WTC11 (cell line): ENCODE results near the gene GATC. TPM values are rescaled to one million over a fixed set of nuclear protein-coding genes. Genes with fewer than 3 reads are reported as not detected.
A peak's percentile ranks its signal among the peaks of the same experiment; 100 is the strongest.

Experiments used
- ATAC-seq: fragments of 200-7000 bp; cut with Tn5 transposase; 2 replicates; pipeline ENCODE4 v1.10.0; 2021; ENCODE audit warnings: mild to moderate bottlenecking, moderate library complexity
- CTCF ChIA-PET: fragments of 300-600 bp; sonication (Branson Sonifier 250); formaldehyde crosslinking; loops from one replicate; lab custom pipeline; 2021; ENCODE audit warnings: antibody characterized with exemption; lab: Charles Lee
- POLR2A ChIA-PET: fragments of 350-600 bp; sonication (Branson Sonifier 250); formaldehyde crosslinking; loops from one replicate; lab custom pipeline; 2021; ENCODE audit warnings: antibody characterized with exemption; lab: Charles Lee
- DNase-seq: peaks from one replicate; pipeline ENCODE4 v3.0.0; 2021; ENCODE audit warnings: low spot score
- H3K27ac Mint-ChIP-seq: 2 replicates; pipeline ENCODE4 v1.8.0; 2021; ENCODE audit warnings: mixed read lengths
- H3K27me3 Mint-ChIP-seq: 2 replicates; pipeline ENCODE4 v1.8.0; 2021; ENCODE audit warnings: low read depth, mild to moderate bottlenecking, moderate library complexity, mixed read lengths
- H3K36me3 Mint-ChIP-seq: 2 replicates; pipeline ENCODE4 v1.8.0; 2021; ENCODE audit warnings: mixed read lengths
- H3K4me1 Mint-ChIP-seq: 2 replicates; pipeline ENCODE4 v1.8.0; 2022; ENCODE audit warnings: mixed read lengths
- H3K4me3 Mint-ChIP-seq: 2 replicates; pipeline ENCODE4 v1.8.0; 2021; ENCODE audit warnings: mild to moderate bottlenecking, moderate library complexity, mixed read lengths
- H3K9me3 Mint-ChIP-seq: 2 replicates; pipeline ENCODE4 v1.8.0; 2021; ENCODE audit warnings: mixed read lengths
- ELF4 ChIP-seq: sonication (generic); formaldehyde crosslinking; IDR thresholded peaks from 2 replicates; pipeline ENCODE4 v1.8.1; 2022; ENCODE audit warnings: low read depth, mild to moderate bottlenecking, moderate library complexity, missing genetic modification reagents
- OVOL2 ChIP-seq: fragments of 250-450 bp; sonication (Bioruptor Pico); IDR thresholded peaks from 2 replicates; pipeline ENCODE4 v1.9.0; 2021; ENCODE audit warnings: mild to moderate bottlenecking, borderline replicate concordance
- SMAD3 ChIP-seq: sonication (generic); formaldehyde crosslinking; IDR thresholded peaks from 2 replicates; pipeline ENCODE4 v1.8.0; 2022; ENCODE audit warnings: missing genetic modification reagents, mild to moderate bottlenecking, borderline replicate concordance
- ZNF121 ChIP-seq: sonication (generic); formaldehyde crosslinking; IDR thresholded peaks from 2 replicates; pipeline ENCODE4 v1.8.0; 2023; ENCODE audit warnings: missing genetic modification reagents
- ZNF219 ChIP-seq: sonication (generic); formaldehyde crosslinking; IDR thresholded peaks from 2 replicates; pipeline ENCODE4 v1.8.0; 2023; ENCODE audit warnings: missing genetic modification reagents, mild to moderate bottlenecking, borderline replicate concordance
- ZNF263 ChIP-seq: sonication (generic); formaldehyde crosslinking; IDR thresholded peaks from 2 replicates; pipeline ENCODE4 v1.8.1; 2022; ENCODE audit warnings: low read depth, mild to moderate bottlenecking, moderate library complexity, missing genetic modification reagents
- total RNA-seq: library from RNA; stranded (reverse); gene quantifications from 3 replicates; pipeline ENCODE4 v1.2.3, GENCODE V29; 2021
- TF ChIP-seq, protein P1 (sequence below): sonication (generic); formaldehyde crosslinking; IDR thresholded peaks from 2 replicates; pipeline ENCODE4 v1.8.1; 2022; ENCODE audit warnings: low read depth, missing genetic modification reagents, borderline replicate concordance
- TF ChIP-seq, protein P2 (sequence below): sonication (generic); formaldehyde crosslinking; IDR thresholded peaks from 2 replicates; pipeline ENCODE4 v1.8.1; 2023; ENCODE audit warnings: mild to moderate bottlenecking, missing genetic modification reagents, borderline replicate concordance
- TF ChIP-seq, protein P3 (sequence below): sonication (generic); formaldehyde crosslinking; IDR thresholded peaks from 2 replicates; pipeline ENCODE4 v1.8.0; 2023; ENCODE audit warnings: mild to moderate bottlenecking, missing genetic modification reagents
- TF ChIP-seq, protein P4 (sequence below): fragments of 250-450 bp; sonication (Bioruptor Pico); IDR thresholded peaks from 2 replicates; pipeline ENCODE4 v1.9.0; 2021; ENCODE audit warnings: mild to moderate bottlenecking, borderline replicate concordance
- TF ChIP-seq, protein P5 (sequence below): sonication (generic); formaldehyde crosslinking; IDR thresholded peaks from 2 replicates; pipeline ENCODE4 v1.8.1; 2022; ENCODE audit warnings: missing genetic modification reagents, borderline replicate concordance
- TF ChIP-seq, protein P6 (sequence below): fragments of 200-600 bp; IDR thresholded peaks from 2 replicates; pipeline ENCODE4 v1.8.0; 2022; ENCODE audit warnings: antibody characterized with exemption
- TF ChIP-seq, protein P7 (sequence below): sonication (generic); formaldehyde crosslinking; IDR thresholded peaks from 2 replicates; pipeline ENCODE4 v1.8.1; 2022; ENCODE audit warnings: mild to moderate bottlenecking, moderate library complexity, missing genetic modification reagents

GATC gene
- total RNA-seq, 1 experiment from 2014 or later = 33.9 TPM

DNA sequence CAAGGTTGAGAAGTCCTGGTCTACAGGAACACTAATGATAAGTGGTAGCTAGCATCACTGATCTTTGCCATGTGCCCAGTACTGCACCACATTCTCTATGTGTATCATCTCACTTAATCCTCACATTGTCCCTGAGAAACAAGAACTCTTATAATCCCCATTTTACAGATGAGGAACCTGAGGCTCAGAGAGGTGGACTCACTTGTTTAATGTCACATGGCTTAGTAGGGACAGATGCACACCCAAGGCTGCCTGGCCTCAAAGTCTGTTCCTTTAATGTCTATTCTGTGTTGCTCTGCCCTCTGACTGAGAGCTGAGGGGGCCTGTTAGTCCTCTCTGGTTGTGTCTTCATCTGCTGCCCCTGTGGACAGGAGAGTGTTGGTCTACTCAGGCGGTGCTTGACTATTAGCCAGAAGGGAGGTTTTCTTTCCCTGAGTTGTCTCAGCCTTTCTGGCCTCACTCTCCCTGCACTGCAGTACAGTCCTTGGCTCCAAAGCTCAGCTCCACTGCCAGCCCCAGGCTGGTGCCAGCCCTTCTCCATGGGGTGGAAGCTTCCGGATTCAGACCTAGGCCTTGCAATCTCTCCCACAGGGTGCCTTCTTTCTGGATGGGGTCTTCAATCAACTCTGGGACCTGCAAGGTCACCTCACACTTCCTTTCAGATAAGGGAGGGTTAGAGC lies 44.7 kb downstream of the GATC start:
- Mint-ChIP-seq H3K27me3 (no peaks in the 10 kb centered on the region), H3K4me3 (no peak overlapping the region), H3K9me3 (no peaks in the 10 kb centered on the region), H3K36me3 (no peaks in the 10 kb centered on the region), H3K4me1 (peaks cover 10% of the 10 kb centered on the region), H3K27ac (no peak overlapping the region; the same call in 1 of the 2 replicates)
- TF ChIP-seq ELF4 (CRISPR knock-in tag) = no peak
- TF ChIP-seq ZNF219 = no peak
- DNase-seq = no peak
- POLR2A ChIA-PET = interaction anchor here (0.6 kb wide), 1 partner anchor 343 kb away, joined by 4 read pairs; no protein-coding TSS in a partner anchor
- ATAC-seq = no peak
- CTCF ChIA-PET = interaction anchor here (1.8 kb wide), 1 partner anchor 22 kb away, joined by 9 read pairs; the partner anchor contains the start of gene SRSF9

DNA sequence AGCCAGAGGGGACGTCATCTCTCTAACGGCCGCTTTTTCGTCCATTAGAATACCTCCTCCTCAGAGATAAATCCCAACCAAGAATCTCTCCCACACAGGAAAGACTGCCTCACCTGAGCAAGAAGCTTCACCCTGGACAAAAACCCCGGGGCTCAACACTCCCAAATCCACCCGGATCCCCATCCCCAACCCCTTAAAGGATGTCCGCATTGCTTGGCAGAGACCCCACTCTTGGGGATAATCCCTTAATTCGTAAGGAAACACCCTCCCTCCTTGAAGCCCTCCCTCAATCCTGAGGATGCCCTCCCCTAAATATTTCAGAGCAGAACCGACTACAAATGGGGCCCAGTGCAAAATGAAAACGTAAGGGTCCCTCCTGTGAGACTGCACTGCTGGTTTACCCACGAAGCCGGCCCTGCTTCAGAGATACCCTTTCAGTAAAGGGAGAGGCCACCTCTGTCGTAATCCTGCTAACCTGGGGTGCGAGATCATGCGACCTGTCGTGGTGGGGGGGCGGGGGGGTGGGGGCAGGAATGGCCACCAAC lies 49.0 kb downstream of the GATC start:
- Mint-ChIP-seq H3K27ac (peak overlapping the region; percentile 91), H3K4me3 (peak overlapping the region; percentile 93), H3K36me3 (peaks cover 34% of the 10 kb centered on the region), H3K27me3 (no peaks in the 10 kb centered on the region), H3K9me3 (no peaks in the 10 kb centered on the region), H3K4me1 (peaks cover 33% of the 10 kb centered on the region)
- POLR2A ChIA-PET = interaction anchor here (0.6 to 2.7 kb wide), 12 partner anchors 9 to 1221 kb away, joined by 3 to 9 read pairs (median 3); partner anchors contain the start of genes RNF10 and SRSF9
- DNase-seq (no peak), ATAC-seq (peak; percentile 3)
- CTCF ChIA-PET = interaction anchor here (0.5 to 2.4 kb wide), 12 partner anchors 9 to 193 kb away, joined by 3 to 22 read pairs (median 5); partner anchors contain the start of genes POP5, SIRT4 and SRSF9
- TF ChIP-seq ZNF121 (CRISPR knock-in tag) (no peak), SMAD3 (CRISPR knock-in tag) (no peak), OVOL2 (CRISPR knock-in tag) (no peak), ZNF263 (no peak)
- TF ChIP-seq, protein P1, sequence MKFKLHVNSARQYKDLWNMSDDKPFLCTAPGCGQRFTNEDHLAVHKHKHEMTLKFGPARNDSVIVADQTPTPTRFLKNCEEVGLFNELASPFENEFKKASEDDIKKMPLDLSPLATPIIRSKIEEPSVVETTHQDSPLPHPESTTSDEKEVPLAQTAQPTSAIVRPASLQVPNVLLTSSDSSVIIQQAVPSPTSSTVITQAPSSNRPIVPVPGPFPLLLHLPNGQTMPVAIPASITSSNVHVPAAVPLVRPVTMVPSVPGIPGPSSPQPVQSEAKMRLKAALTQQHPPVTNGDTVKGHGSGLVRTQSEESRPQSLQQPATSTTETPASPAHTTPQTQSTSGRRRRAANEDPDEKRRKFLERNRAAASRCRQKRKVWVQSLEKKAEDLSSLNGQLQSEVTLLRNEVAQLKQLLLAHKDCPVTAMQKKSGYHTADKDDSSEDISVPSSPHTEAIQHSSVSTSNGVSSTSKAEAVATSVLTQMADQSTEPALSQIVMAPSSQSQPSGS = no peak
- TF ChIP-seq, protein P2, sequence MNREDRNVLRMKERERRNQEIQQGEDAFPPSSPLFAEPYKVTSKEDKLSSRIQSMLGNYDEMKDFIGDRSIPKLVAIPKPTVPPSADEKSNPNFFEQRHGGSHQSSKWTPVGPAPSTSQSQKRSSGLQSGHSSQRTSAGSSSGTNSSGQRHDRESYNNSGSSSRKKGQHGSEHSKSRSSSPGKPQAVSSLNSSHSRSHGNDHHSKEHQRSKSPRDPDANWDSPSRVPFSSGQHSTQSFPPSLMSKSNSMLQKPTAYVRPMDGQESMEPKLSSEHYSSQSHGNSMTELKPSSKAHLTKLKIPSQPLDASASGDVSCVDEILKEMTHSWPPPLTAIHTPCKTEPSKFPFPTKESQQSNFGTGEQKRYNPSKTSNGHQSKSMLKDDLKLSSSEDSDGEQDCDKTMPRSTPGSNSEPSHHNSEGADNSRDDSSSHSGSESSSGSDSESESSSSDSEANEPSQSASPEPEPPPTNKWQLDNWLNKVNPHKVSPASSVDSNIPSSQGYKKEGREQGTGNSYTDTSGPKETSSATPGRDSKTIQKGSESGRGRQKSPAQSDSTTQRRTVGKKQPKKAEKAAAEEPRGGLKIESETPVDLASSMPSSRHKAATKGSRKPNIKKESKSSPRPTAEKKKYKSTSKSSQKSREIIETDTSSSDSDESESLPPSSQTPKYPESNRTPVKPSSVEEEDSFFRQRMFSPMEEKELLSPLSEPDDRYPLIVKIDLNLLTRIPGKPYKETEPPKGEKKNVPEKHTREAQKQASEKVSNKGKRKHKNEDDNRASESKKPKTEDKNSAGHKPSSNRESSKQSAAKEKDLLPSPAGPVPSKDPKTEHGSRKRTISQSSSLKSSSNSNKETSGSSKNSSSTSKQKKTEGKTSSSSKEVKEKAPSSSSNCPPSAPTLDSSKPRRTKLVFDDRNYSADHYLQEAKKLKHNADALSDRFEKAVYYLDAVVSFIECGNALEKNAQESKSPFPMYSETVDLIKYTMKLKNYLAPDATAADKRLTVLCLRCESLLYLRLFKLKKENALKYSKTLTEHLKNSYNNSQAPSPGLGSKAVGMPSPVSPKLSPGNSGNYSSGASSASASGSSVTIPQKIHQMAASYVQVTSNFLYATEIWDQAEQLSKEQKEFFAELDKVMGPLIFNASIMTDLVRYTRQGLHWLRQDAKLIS (CRISPR knock-in tag) = no peak
- TF ChIP-seq, protein P3, sequence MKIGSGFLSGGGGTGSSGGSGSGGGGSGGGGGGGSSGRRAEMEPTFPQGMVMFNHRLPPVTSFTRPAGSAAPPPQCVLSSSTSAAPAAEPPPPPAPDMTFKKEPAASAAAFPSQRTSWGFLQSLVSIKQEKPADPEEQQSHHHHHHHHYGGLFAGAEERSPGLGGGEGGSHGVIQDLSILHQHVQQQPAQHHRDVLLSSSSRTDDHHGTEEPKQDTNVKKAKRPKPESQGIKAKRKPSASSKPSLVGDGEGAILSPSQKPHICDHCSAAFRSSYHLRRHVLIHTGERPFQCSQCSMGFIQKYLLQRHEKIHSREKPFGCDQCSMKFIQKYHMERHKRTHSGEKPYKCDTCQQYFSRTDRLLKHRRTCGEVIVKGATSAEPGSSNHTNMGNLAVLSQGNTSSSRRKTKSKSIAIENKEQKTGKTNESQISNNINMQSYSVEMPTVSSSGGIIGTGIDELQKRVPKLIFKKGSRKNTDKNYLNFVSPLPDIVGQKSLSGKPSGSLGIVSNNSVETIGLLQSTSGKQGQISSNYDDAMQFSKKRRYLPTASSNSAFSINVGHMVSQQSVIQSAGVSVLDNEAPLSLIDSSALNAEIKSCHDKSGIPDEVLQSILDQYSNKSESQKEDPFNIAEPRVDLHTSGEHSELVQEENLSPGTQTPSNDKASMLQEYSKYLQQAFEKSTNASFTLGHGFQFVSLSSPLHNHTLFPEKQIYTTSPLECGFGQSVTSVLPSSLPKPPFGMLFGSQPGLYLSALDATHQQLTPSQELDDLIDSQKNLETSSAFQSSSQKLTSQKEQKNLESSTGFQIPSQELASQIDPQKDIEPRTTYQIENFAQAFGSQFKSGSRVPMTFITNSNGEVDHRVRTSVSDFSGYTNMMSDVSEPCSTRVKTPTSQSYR (CRISPR knock-in tag) = no peak
- TF ChIP-seq, protein P4, sequence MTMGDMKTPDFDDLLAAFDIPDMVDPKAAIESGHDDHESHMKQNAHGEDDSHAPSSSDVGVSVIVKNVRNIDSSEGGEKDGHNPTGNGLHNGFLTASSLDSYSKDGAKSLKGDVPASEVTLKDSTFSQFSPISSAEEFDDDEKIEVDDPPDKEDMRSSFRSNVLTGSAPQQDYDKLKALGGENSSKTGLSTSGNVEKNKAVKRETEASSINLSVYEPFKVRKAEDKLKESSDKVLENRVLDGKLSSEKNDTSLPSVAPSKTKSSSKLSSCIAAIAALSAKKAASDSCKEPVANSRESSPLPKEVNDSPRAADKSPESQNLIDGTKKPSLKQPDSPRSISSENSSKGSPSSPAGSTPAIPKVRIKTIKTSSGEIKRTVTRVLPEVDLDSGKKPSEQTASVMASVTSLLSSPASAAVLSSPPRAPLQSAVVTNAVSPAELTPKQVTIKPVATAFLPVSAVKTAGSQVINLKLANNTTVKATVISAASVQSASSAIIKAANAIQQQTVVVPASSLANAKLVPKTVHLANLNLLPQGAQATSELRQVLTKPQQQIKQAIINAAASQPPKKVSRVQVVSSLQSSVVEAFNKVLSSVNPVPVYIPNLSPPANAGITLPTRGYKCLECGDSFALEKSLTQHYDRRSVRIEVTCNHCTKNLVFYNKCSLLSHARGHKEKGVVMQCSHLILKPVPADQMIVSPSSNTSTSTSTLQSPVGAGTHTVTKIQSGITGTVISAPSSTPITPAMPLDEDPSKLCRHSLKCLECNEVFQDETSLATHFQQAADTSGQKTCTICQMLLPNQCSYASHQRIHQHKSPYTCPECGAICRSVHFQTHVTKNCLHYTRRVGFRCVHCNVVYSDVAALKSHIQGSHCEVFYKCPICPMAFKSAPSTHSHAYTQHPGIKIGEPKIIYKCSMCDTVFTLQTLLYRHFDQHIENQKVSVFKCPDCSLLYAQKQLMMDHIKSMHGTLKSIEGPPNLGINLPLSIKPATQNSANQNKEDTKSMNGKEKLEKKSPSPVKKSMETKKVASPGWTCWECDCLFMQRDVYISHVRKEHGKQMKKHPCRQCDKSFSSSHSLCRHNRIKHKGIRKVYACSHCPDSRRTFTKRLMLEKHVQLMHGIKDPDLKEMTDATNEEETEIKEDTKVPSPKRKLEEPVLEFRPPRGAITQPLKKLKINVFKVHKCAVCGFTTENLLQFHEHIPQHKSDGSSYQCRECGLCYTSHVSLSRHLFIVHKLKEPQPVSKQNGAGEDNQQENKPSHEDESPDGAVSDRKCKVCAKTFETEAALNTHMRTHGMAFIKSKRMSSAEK (CRISPR knock-in tag) = no peak
- TF ChIP-seq, protein P5, sequence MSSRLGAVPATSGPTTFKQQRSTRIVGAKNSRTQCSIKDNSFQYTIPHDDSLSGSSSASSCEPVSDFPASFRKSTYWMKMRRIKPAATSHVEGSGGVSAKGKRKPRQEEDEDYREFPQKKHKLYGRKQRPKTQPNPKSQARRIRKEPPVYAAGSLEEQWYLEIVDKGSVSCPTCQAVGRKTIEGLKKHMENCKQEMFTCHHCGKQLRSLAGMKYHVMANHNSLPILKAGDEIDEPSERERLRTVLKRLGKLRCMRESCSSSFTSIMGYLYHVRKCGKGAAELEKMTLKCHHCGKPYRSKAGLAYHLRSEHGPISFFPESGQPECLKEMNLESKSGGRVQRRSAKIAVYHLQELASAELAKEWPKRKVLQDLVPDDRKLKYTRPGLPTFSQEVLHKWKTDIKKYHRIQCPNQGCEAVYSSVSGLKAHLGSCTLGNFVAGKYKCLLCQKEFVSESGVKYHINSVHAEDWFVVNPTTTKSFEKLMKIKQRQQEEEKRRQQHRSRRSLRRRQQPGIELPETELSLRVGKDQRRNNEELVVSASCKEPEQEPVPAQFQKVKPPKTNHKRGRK (CRISPR knock-in tag) = no peak
- TF ChIP-seq, protein P6, sequence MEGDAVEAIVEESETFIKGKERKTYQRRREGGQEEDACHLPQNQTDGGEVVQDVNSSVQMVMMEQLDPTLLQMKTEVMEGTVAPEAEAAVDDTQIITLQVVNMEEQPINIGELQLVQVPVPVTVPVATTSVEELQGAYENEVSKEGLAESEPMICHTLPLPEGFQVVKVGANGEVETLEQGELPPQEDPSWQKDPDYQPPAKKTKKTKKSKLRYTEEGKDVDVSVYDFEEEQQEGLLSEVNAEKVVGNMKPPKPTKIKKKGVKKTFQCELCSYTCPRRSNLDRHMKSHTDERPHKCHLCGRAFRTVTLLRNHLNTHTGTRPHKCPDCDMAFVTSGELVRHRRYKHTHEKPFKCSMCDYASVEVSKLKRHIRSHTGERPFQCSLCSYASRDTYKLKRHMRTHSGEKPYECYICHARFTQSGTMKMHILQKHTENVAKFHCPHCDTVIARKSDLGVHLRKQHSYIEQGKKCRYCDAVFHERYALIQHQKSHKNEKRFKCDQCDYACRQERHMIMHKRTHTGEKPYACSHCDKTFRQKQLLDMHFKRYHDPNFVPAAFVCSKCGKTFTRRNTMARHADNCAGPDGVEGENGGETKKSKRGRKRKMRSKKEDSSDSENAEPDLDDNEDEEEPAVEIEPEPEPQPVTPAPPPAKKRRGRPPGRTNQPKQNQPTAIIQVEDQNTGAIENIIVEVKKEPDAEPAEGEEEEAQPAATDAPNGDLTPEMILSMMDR = no peak
- TF ChIP-seq, protein P7, sequence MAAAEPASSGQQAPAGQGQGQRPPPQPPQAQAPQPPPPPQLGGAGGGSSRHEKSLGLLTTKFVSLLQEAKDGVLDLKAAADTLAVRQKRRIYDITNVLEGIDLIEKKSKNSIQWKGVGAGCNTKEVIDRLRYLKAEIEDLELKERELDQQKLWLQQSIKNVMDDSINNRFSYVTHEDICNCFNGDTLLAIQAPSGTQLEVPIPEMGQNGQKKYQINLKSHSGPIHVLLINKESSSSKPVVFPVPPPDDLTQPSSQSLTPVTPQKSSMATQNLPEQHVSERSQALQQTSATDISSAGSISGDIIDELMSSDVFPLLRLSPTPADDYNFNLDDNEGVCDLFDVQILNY (CRISPR knock-in tag) = no peak
